ENCODE measurements around the gene SLCO1C1. TPM values are rescaled to one million over a fixed set of nuclear protein-coding genes. Genes with fewer than 3 reads are reported as not detected.
A peak's percentile ranks its signal among the peaks of the same experiment; 100 is the strongest.
"Not testable (repeated sequence)": the region's sequence is repeated elsewhere in the genome, so short reads cannot be mapped to it uniquely, and the experiment has no call there.

The SLCO1C1 gene
- total RNA-seq, 1 donor from 2014 or later: 0.26 TPM

DNA sequence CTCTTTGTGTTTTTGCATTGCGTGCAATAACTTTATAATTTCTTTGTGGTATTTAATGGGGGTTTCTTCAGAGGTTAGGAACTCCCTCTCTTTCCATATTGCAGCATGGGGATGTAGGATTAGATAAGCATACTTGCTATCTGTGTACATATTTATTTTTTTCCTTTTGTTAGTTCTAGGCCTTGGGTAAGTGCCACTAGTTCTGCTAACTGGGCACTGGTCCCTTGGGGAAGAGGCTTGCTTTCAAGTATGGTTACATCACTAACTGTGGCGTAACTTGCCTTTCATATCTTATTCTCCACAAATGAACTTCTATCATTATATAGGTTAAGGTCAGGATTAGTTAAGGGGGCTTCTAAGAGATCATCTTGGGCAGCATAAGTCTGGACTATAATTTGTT lies 83.8 kb downstream of the SLCO1C1 start:
- TF ChIP-seq, protein P1, sequence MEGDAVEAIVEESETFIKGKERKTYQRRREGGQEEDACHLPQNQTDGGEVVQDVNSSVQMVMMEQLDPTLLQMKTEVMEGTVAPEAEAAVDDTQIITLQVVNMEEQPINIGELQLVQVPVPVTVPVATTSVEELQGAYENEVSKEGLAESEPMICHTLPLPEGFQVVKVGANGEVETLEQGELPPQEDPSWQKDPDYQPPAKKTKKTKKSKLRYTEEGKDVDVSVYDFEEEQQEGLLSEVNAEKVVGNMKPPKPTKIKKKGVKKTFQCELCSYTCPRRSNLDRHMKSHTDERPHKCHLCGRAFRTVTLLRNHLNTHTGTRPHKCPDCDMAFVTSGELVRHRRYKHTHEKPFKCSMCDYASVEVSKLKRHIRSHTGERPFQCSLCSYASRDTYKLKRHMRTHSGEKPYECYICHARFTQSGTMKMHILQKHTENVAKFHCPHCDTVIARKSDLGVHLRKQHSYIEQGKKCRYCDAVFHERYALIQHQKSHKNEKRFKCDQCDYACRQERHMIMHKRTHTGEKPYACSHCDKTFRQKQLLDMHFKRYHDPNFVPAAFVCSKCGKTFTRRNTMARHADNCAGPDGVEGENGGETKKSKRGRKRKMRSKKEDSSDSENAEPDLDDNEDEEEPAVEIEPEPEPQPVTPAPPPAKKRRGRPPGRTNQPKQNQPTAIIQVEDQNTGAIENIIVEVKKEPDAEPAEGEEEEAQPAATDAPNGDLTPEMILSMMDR (IDR thresholded peaks at IDR 0.05; ENCODE audit: unreplicated experiment): no peak
- H3K4me1 Mint-ChIP-seq (ENCODE audit: unreplicated experiment): no peaks in the 10 kb centered on the region
- peaks cover 4% of the 10 kb centered on the region for H3K36me3 Mint-ChIP-seq (ENCODE audit: low read depth, unreplicated experiment)
- DNase-seq (ENCODE audit: low spot score): no peak
- H3K27me3 Mint-ChIP-seq (ENCODE audit: unreplicated experiment): peaks cover 5% of the 10 kb centered on the region
- no peak overlapping the region for H3K4me3 Mint-ChIP-seq (ENCODE audit: unreplicated experiment)
- H3K27ac Mint-ChIP-seq (ENCODE audit: unreplicated experiment): no peak overlapping the region
- no peaks in the 10 kb centered on the region for H3K9me3 Mint-ChIP-seq (ENCODE audit: unreplicated experiment)

DNA sequence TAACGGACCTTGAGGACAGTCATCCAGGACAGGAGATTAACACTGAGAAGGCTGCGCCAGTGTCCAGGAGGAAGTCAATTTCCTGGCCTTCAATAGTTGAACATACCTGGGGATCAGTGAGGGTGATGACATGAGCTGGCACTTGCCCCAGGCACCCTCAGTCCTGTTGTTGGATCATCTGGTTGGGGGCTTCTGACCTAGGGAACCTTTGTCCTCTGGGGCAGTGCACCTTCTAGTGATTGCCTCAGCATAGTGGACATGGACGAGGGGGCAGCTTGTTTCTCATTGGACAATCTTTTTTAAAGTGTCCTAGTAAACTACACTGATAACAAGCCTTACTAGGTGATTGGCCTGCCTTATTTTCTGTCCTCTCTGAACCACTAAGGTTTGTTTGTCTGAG lies 84.8 kb downstream of the SLCO1C1 start:
- H3K4me3 Mint-ChIP-seq (ENCODE audit: unreplicated experiment); H3K36me3 Mint-ChIP-seq (ENCODE audit: low read depth, unreplicated experiment); H3K9me3 Mint-ChIP-seq (ENCODE audit: unreplicated experiment); DNase-seq (ENCODE audit: low spot score); H3K4me1 Mint-ChIP-seq (ENCODE audit: unreplicated experiment); H3K27me3 Mint-ChIP-seq (ENCODE audit: unreplicated experiment); H3K27ac Mint-ChIP-seq (ENCODE audit: unreplicated experiment): not testable (repeated sequence)

- H3K9me3 Mint-ChIP-seq (ENCODE audit: unreplicated experiment); H3K4me3 Mint-ChIP-seq (ENCODE audit: unreplicated experiment); H3K27ac Mint-ChIP-seq (ENCODE audit: unreplicated experiment); H3K36me3 Mint-ChIP-seq (ENCODE audit: low read depth, unreplicated experiment); H3K27me3 Mint-ChIP-seq (ENCODE audit: unreplicated experiment); DNase-seq (ENCODE audit: low spot score); H3K4me1 Mint-ChIP-seq (ENCODE audit: unreplicated experiment): not testable (repeated sequence)
Measured at GRCh38 chr12:20783796-20784357, 88.7 kb downstream of the SLCO1C1 start.

DNA sequence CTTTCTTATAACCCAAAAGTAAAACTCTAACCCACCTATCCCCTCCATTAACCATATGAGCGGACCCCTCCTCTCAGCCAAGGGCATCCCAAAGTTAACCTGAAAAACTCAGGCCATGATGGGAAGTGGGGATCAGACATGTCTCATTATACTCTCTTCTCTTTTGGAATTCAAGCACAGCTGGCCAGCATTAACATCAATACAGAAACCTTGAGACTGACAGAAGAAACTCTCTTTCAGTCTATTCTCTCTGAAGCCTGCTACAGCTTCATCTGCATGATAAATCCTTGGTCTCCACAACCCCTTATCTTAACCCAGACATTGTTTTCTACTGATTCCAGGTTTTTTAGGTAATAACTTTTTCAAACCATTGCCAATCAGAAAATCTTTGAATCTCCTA lies 97.8 kb downstream of the SLCO1C1 start:
- Mint-ChIP-seq H3K27ac (ENCODE audit: unreplicated experiment) (no peak overlapping the region), H3K36me3 (ENCODE audit: low read depth, unreplicated experiment) (no peaks in the 10 kb centered on the region), H3K4me1 (ENCODE audit: unreplicated experiment) (no peaks in the 10 kb centered on the region), H3K9me3 (ENCODE audit: unreplicated experiment) (no peaks in the 10 kb centered on the region), H3K4me3 (ENCODE audit: unreplicated experiment) (no peak overlapping the region), H3K27me3 (ENCODE audit: unreplicated experiment) (no peaks in the 10 kb centered on the region)
- TF ChIP-seq, protein P1 (IDR thresholded peaks at IDR 0.05; ENCODE audit: unreplicated experiment): no peak
- no peak for DNase-seq (ENCODE audit: low spot score)

DNA sequence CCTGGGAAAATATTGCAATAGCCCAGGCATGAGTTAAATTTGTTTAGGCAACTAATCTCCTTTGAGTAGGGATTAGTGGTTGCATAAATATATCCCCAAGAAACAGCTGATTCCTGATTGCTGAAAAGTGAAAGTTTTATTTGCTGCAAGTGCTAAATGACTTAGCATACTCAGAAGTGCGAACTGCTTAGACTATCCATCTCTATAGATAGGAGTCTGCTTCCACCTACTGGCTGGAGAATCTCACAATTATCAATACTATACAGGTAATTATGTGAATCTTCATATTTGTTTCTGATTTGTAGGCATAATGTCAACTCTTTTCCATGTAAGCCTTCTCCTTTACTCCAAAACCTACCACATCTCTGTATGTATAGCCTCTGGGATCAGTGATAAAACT lies 103.4 kb downstream of the SLCO1C1 start:
- H3K9me3 Mint-ChIP-seq (ENCODE audit: unreplicated experiment): no peaks in the 10 kb centered on the region
- TF ChIP-seq, protein P1 (IDR thresholded peaks at IDR 0.05; ENCODE audit: unreplicated experiment): peak; percentile 19
- H3K4me3 Mint-ChIP-seq (ENCODE audit: unreplicated experiment): no peak overlapping the region
- H3K4me1 Mint-ChIP-seq (ENCODE audit: unreplicated experiment): no peaks in the 10 kb centered on the region
- no peaks in the 10 kb centered on the region for H3K36me3 Mint-ChIP-seq (ENCODE audit: low read depth, unreplicated experiment)
- DNase-seq (ENCODE audit: low spot score): no peak
- H3K27ac Mint-ChIP-seq (ENCODE audit: unreplicated experiment): no peak overlapping the region
- H3K27me3 Mint-ChIP-seq (ENCODE audit: unreplicated experiment): no peaks in the 10 kb centered on the region

- TF ChIP-seq, protein P1 (IDR thresholded peaks at IDR 0.05; ENCODE audit: unreplicated experiment): no peak
- H3K4me3 Mint-ChIP-seq (ENCODE audit: unreplicated experiment): no peak overlapping the region
- H3K27me3 Mint-ChIP-seq (ENCODE audit: unreplicated experiment): no peaks in the 10 kb centered on the region
- no peaks in the 10 kb centered on the region for H3K36me3 Mint-ChIP-seq (ENCODE audit: low read depth, unreplicated experiment)
- no peak overlapping the region for H3K27ac Mint-ChIP-seq (ENCODE audit: unreplicated experiment)
- no peak for DNase-seq (ENCODE audit: low spot score)
- no peaks in the 10 kb centered on the region for H3K4me1 Mint-ChIP-seq (ENCODE audit: unreplicated experiment)
- H3K9me3 Mint-ChIP-seq (ENCODE audit: unreplicated experiment): no peaks in the 10 kb centered on the region
Measured at GRCh38 chr12:20800160-20800559, 105.0 kb downstream of the SLCO1C1 start.
